GM12878 (cell line): ENCODE data around the gene PATZ1. TPM values are rescaled to one million over a fixed set of nuclear protein-coding genes. Genes with fewer than 3 reads are reported as not detected.
A peak's percentile ranks its signal among the peaks of the same experiment; 100 is the strongest.
"Not testable (repeated sequence)": the region's sequence is repeated elsewhere in the genome, so short reads cannot be mapped to it uniquely, and the experiment has no call there.

Source experiments
- ATAC-seq: fragments of 200-7000 bp; cut with Tn5 transposase; 3 replicates; pipeline ENCODE4 v1.9.1; 2020; ENCODE audit warnings: mild to moderate bottlenecking, moderate library complexity
- BruUV-seq: library from RNA; stranded (reverse); fragments of 400-500 nt; replicated peaks from 2 replicates; lab custom pipeline; 2021; lab: Mats Ljungman, UMichigan
- CTCF ChIA-PET: fragments of 300-600 bp; sonication (Branson Sonifier 250); formaldehyde crosslinking; extraction: SDS; loops from one replicate; lab custom pipeline; 2021; ENCODE audit warnings: inconsistent platforms; lab: Yijun Ruan, JAX
- POLR2A ChIA-PET: fragments of 350-600 bp; formaldehyde crosslinking; extraction: SDS; loops from one replicate; lab custom pipeline; 2021; ENCODE audit warnings: inconsistent platforms; lab: Charles Lee
- RAD21 ChIA-PET: fragments of 300-600 bp; sonication (Branson Sonifier 250); formaldehyde crosslinking; loops from one replicate; lab custom pipeline; 2023; ENCODE audit warnings: antibody characterized with exemption; ENCODE audit not compliant: unreplicated experiment; lab: Charles Lee
- SMC1A ChIA-PET: fragments of 300-600 bp; sonication (Branson Sonifier 250); formaldehyde crosslinking; loops from one replicate; lab custom pipeline; 2023; ENCODE audit not compliant: unreplicated experiment, uncharacterized antibody; lab: Charles Lee
- DNase-seq: peaks from one replicate; pipeline ENCODE4 v3.0.0-alpha.2; 2011; ENCODE audit warnings: low read depth, low spot score
- FAIRE-seq: peaks from 3 replicates; lab custom pipeline; 2011; peaks lifted over from hg19 to GRCh38; lab: Jason Lieb, UNC
- H2AFZ ChIP-seq: 2 replicates; pipeline ENCODE4 v1.6.0; 2011; ENCODE audit warnings: low read depth, low read length, control low read depth; ENCODE audit not compliant: control insufficient read depth
- H3K27ac ChIP-seq: 2 replicates; pipeline ENCODE4 v1.5.1; 2011; ENCODE audit warnings: control low read depth; ENCODE audit not compliant: control insufficient read depth, insufficient read depth
- H3K27me3 ChIP-seq, 2 experiments: replicated peaks in 1 of 2; 2 replicates each; pipeline versions ENCODE4 v1.6.0 to v1.6.1; 2011; ENCODE audit warnings: low read length in 1 of 2; ENCODE audit not compliant: control insufficient read depth in 2 of 2, insufficient read depth in 2 of 2
- H3K36me3 ChIP-seq, 2 experiments: 2 replicates each; pipeline ENCODE4 v1.5.1; 2011; ENCODE audit warnings: low read length in 1 of 2; ENCODE audit not compliant: control insufficient read depth in 2 of 2, insufficient read depth in 2 of 2
- H3K4me1 ChIP-seq: 2 replicates; pipeline ENCODE4 v1.6.1; 2011; ENCODE audit warnings: mild to moderate bottlenecking, low read length, moderate library complexity, mixed read lengths; ENCODE audit not compliant: control insufficient read depth, insufficient read depth
- H3K4me2 ChIP-seq: 2 replicates; pipeline ENCODE4 v1.6.0; 2011; ENCODE audit warnings: control low read depth; ENCODE audit not compliant: control insufficient read depth, insufficient read depth
- H3K4me3 ChIP-seq: fragments of 200-600 bp; sonication (generic); 2 replicates; pipeline ENCODE4 v1.5.1; 2016
- H3K79me2 ChIP-seq: 2 replicates; pipeline ENCODE4 v1.6.0; 2011; ENCODE audit warnings: low read length; ENCODE audit not compliant: control insufficient read depth, insufficient read depth
- H3K9ac ChIP-seq: 2 replicates; pipeline ENCODE4 v1.8.0; 2011; ENCODE audit warnings: low read length, control low read depth, mixed read lengths; ENCODE audit not compliant: control insufficient read depth, insufficient read depth
- H3K9me3 ChIP-seq: replicated peaks from 3 replicates; pipeline ENCODE4 v1.5.1; 2011; ENCODE audit warnings: mild to moderate bottlenecking, low read length; ENCODE audit not compliant: control insufficient read depth, insufficient read depth
- H4K20me1 ChIP-seq: 2 replicates; pipeline ENCODE4 v1.6.0; 2011; ENCODE audit not compliant: control insufficient read depth, insufficient read depth
- IRF5 ChIP-seq: fragments of 450-650 bp; IDR thresholded peaks from 2 replicates; pipeline ENCODE4 v1.6.1; 2017; ENCODE audit warnings: borderline replicate concordance
- MEF2A ChIP-seq: IDR thresholded peaks from 2 replicates; pipeline ENCODE4 v1.6.1; 2011; ENCODE audit warnings: low read depth, mild to moderate bottlenecking, low read length, moderate library complexity; ENCODE audit not compliant: insufficient read depth
- WGBS: methylation state at CpG from one replicate; pipeline ENCODE4 v1.1.6; 2016; ENCODE audit warnings: low lambda C conversion rate; ENCODE audit not compliant: insufficient replicate concordance, insufficient coverage; ENCODE audit errors: missing lambda C conversion rate; 5-methylcytosine and 5-hydroxymethylcytosine counted together
- in situ Hi-C: fragments of 300-500 bp; cut with MboI; formaldehyde crosslinking; loops from 9 replicates; pipeline ENCODE4 v1.14.3; 2018; ENCODE audit warnings: mixed read lengths
- intact Hi-C: fragments of 100-400 bp; cut with micrococcal nuclease; formaldehyde crosslinking; loops from one replicate; pipeline ENCODE4 v1.14.2; 2022; ENCODE audit not compliant: unreplicated experiment
- polyA plus RNA-seq, 11 experiments: library from polyadenylated mRNA; depleted of rRNA in 4 of 11; unstranded in 6 of 11; stranded (reverse) in 5 of 11; fragments of >200 nt; fragmentation: Nextera tagmentation in 4 of 11; fragmentation: Illumina TruSeq in 1 of 11; extraction: Ambion mirVana in 4 of 11; extraction: Trizol in 1 of 11; gene quantifications; 1 replicate in 1 of 11; 2 replicates in 10 of 11; pipeline versions ENCODE4 v1.2.1 to v1.2.3, GENCODE V29; 2011 to 2016; ENCODE audit warnings: inconsistent platforms in 2 of 11, missing spikeins in 2 of 11, low read depth in 1 of 11
- total RNA-seq, 4 experiments: library from RNA; depleted of rRNA in 3 of 4; stranded (reverse); fragments of >200 nt in 3 of 4; fragmentation: Illumina TruSeq in 1 of 4; extraction: Trizol in 1 of 4; gene quantifications; 2 replicates each; pipeline versions ENCODE4 v1.2.1 to v1.2.3, GENCODE V29; 2013 to 2021

PATZ1 gene
- total and polyA plus RNA-seq, 10 of the 15 experiments (the other 5 are each of a cell fraction or from before 2014, with no cell fraction given): 3.6 to 32.7 (median 13.9) TPM

DNA sequence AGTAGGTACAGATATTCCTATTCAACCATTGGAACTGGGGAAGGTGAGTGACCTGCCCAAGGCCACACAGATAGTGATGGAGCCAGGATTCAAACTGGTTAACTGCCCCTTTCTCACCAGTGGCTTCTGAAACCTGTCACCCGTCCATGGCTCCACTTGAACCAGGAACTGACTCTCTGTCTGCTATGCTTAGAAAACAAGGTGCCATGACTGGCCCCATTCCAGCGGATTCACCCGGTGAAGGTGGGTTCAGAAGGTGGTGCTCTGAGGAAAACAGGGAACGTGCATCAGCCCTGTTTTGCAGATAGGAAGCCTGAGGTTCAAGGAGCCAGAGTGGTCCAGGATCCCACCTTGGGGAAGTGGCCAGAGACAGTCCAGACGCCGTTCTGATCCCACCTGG, 2.6 kb upstream of the PATZ1 start (continued):
- TF ChIP-seq IRF5 (no peak), MEF2A (no peak)

DNA sequence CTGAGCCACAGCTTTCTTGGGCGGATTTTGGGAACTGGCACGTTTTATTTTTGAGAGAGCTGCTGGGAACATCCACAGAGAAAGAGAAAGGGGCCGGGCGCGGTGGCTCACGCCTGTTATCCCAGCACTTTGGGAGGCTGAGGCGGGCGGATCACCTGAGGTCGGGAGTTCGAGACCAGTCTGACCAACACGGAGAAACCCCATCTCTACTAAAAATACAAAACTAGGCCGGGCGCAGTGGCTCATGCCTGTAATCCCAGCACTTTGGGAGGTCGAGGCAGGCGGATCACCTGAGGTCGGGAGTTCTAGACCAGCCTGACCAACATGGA, 1.8 kb upstream of the PATZ1 start:
- FAIRE-seq, RAD21 ChIA-PET: not testable (repeated sequence)
- peak overlapping the region; percentile 93; the same call in 1 of the 2 replicates for H3K27ac ChIP-seq

More for the DNA sequence above, 1.8 kb upstream of the PATZ1 start:
- H3K4me1 ChIP-seq, H3K27me3 ChIP-seq, H3K9me3 ChIP-seq, BruUV-seq, H4K20me1 ChIP-seq, CTCF ChIA-PET, H3K36me3 ChIP-seq, DNase-seq, ATAC-seq: not testable (repeated sequence)
- in situ Hi-C loops (loop anchor here (5.0 kb wide), 1 partner anchor 49 kb away; the partner anchor contains the start of gene DRG1), intact Hi-C loops (loop anchor here (5.0 kb wide), 2 partner anchors 49 to 404 kb away; partner anchors contain the start of genes DEPDC5, DRG1 and PRR14L)
- Histone ChIP-seq H3K79me2 (peaks cover 28% of the 10 kb centered on the region), H3K4me3 (peak overlapping the region; percentile 85), H2AFZ (peak overlapping the region; percentile 82), H3K4me2 (peak overlapping the region; percentile 75), H3K9ac (peak overlapping the region; percentile 87)
- SMC1A ChIA-PET: interaction anchor here (1.2 to 1.5 kb wide), 2 partner anchors 146 to 283 kb away, joined by 3 to 4 read pairs; no protein-coding TSS in a partner anchor
- POLR2A ChIA-PET: interaction anchor here (0.7 kb wide), 1 partner anchor 1744 kb away, joined by 4 read pairs; no protein-coding TSS in a partner anchor
- WGBS: 89% methylated on average over 16 of the region's 16 CpGs
